ENCODE data around the gene NOB1.

The NOB1 gene

DNA sequence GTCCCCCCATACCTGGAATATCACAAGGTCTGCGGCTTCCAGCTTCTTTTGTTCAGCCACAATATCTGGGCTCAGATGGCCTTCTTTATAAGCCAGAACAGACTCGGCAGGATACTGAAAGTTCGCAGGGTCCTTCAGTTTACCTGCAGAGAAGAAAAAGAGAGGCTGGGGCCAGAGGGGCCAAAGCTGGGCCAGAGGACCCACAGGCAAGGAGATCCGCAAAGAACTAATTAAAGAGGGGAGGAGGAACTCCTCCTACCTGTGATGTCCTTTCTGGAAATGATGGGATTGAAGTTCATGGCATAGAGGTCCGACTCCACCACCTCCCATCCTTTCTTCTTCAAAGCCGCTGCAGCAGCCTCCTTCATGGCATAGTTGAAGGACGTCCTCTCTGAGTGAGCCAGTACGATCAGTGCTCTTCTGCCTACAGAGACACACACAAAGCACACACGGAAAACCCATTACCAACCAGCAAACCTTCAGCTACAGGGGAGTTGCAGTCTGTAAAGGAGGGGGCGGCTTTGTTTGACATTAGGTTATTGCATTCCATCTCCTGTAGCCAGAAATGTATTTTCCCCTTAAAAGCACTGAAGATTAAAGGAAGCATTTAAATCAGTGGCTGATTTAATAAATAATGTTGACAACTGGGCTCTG, 36.5 kb downstream of the NOB1 start:
- DNase-seq: no peak

GRCh38 chr16:69717066-69717465, 37.7 kb downstream of the NOB1 start:
- no peak for DNase-seq

DNA sequence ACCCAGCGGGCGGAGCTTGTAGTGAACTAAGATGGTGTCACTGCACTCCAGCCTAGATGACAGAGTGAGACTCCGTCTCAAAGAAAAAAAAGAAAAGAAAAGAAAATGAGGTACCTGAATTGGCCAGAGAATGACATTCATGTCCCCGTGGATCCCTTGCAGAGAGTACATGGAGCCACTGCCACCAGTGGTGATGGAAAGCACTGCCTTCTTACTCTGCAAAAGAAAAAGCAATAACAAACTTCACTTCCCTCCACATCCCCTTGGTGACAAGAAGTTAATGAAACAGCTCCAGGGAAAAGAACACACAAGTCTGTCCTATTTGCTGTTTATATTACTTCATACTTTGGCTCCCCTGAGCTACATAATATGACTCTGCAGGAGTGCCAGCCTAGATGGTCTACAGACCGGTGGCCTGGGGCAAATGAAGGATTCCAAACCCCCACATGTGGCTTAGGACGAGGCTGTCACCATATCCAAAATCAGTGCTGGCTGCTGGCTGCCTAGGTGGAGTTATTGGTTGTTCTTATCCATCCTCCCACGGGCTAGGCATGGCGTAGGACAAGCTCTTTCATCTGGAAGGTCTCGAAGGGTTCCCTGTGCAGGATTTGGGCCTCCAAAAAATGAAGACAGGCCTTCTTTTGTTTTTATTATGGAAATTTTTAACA, 41.7 kb downstream of the NOB1 start:
- DNase-seq: no peak

DNA sequence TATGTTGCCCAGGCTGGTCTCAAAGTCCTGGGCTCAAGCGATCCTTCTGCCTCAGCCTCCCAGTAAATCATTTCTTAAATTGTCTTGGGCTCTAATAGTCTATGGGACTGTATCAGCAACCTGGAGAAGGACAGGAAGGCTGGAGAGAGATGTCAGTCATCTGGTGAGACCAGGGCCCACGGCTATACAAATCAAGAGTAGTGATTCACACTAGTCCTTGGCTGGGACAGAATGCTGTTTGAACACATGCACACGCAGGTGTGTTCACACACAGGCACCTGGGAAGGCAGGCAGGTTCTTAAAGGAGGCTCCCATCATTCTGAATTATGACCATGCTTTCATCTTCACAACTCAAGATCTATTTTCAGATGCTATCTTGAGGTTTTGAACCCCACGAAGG, 42.4 kb downstream of the NOB1 start:
- no peak for DNase-seq

GRCh38 chr16:69711115-69711740, 43.5 kb downstream of the NOB1 start:
- no peak for DNase-seq

GRCh38 chr16:69709456-69710084, 45.2 kb downstream of the NOB1 start:
- DNase-seq: peak; percentile 57

DNA sequence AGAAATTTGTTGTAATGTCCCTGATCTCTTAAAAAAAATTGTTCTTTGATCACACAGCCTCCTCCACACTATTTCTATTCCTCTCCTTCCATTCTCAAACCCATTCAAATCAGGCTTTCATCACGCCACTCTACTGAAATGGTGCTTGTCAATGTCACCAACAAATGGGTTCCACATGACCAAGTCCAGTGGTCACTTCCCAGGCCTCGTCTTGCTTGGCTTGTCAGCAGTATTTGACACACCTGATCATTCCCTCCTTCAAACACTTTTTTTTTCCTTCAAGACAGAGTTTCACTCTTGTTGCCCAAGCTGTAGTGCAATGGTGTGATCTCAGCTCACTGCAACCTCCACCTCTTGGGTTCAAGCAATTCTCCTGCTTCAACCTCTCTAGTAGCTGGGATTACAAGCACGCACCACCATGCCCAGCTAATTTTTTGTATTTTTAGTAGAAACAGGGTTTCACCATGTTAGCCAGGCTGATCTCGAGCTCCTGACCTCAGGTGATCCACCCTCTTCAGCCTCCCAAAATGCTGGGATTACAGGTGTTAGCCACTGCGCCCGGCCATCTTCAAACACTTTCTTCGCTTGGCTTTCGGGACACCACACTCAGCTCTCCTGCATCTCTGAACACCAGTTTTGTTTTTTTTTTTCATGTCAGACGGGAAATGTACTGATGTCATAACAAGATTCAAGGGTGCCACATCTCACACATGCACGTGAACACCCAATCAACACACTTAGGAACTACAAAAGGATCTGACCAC, 46.6 kb downstream of the NOB1 start:
- DNase-seq: no peak

GRCh38 chr16:69706975-69707340, 47.8 kb downstream of the NOB1 start:
- no peak for DNase-seq

- no peak for DNase-seq
Observed at GRCh38 chr16:69706256-69706974, 48.3 kb downstream of the NOB1 start.

- DNase-seq: no peak
Observed at GRCh38 chr16:69703638-69704037, 51.1 kb downstream of the NOB1 start.

- DNase-seq: no peak
Observed at GRCh38 chr16:69701866-69702265, 52.9 kb downstream of the NOB1 start.

DNA sequence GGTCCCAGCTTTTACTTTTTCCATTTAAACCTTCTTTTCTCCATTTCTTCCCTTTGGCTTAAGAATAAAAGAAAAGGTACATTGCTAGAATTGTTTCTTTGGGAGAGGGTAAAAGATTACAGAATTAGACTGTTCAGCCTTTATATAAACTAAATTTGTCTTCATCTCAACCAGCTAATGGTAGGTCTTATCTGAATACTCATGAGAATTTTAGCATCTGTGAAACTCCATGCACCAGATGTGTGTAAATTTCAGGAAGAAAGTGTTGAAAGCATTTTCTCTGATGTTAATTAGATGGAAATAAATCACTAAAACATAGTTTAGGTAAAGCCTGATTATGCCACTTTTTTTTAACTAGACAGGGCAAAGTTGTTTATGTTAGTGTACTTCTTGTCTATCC, 53.3 kb downstream of the NOB1 start:
- no peak for DNase-seq

DNA sequence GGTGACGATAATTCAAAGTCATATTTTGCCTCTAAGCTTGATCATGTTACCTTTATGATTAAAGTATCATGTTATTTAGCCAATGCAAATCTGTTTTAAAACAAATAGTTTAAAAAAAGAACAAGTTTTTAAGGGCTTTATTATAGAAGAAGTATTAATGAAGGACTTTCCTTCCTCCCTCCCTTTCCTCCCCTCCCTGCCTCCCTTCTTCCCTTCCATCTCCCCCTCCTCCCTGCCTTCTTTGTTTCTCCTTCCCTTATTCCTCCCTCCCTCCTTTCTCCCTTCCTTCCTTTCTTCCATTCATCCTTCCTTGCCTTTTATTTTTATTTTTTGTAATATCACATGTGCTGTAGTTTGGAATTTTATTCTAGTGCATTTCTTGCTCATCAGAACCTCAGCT, 54.8 kb downstream of the NOB1 start:
- no peak for DNase-seq

DNA sequence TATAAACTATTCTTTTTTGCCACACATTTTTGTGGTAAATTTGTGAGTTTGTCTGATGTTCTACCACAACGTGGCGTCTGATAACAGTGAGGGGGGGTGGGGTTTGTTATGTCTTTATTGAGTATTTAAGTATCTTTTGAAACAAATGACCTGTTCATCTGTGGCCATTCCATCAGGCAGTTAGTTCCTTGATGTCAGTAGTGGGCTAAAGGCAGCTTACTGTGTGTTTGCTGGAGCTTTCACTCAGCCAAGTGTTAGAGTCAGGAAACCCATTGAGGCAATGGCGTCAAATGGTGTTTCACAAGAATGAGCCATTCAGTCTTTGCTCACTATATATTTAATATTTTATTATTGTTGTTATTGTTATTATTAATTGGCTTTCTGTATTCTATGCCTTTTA, 56.3 kb downstream of the NOB1 start:
- DNase-seq: no peak

DNA sequence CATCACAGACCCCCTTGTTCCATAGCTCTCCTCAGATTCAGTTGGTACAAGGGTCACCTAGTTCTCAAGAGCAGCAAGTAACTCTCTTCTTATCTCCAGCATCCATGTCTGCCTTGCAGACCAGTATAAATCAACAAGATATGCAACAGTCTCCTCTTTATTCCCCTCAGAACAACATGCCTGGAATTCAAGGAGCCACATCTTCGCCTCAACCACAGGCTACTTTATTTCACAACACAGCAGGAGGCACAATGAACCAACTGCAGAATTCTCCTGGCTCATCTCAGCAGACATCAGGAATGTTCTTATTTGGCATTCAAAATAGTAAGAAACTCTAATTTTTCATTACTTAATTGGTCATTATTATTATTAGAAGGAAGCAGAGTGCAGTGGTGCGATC, 60.8 kb downstream of the NOB1 start:
- DNase-seq: no peak

DNA sequence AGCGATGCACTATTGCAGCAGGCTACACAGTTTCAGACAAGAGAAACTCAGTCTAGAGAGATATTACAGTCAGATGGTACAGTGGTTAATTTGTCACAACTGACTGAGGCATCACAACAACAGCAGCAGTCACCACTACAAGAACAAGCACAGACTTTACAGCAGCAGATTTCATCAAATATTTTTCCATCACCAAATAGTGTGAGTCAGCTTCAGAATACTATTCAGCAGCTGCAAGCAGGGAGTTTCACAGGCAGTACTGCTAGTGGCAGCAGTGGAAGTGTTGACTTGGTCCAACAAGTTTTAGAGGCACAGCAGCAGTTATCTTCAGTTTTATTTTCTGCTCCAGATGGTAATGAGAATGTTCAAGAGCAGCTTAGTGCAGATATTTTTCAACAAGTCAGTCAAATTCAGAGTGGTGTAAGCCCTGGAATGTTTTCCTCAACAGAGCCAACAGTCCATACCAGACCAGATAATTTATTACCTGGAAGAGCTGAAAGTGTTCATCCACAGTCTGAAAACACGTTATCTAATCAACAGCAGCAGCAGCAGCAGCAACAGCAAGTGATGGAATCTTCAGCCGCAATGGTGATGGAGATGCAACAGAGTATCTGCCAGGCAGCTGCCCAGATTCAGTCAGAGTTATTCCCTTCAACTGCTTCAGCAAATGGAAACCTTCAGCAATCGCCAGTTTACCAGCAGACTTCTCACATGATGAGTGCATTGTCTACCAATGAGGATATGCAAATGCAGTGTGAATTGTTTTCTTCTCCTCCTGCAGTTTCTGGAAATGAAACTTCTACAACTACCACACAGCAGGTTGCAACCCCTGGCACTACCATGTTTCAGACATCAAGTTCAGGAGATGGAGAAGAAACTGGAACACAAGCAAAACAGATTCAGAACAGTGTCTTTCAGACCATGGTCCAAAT, 62.5 kb downstream of the NOB1 start:
- DNase-seq: peak; percentile 12
